ENCODE measurements around the gene ABCG1.

ABCG1 gene

DNA sequence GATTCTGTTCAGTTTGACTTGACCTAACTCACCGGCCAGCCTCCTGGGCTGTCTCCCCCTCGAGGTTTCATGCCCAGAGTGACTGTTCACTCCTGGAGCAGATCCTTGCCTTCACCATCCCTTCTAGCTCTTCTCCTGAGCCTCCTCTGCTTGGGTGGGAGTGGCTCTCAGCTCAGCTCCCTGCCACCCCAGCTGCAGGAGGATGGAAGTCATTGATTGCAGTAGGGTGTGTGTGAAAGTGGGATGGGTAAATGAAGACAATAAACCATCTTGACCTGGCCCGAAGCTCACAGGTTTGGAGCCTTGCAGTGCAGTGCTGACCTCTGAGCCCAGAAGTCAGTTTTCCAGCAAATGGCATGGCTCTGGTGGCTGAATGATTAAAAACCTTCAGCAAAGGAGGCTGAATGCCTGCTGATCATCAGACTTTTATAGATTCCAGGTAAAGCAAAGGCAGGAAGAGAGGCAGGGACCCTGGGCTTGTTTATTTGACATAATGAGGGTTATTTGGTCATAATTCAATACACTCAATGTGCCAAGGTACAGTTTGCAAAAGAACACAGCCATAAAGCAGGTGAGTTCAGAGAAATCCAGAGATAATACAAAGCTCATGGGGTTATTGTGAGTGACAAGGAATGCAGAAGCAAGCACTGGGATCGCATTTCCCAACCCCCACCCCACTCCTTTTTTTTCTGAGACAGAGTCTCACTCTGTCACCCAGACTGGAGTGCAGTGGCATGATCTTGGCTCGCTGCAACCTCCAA is 113.8 kb downstream of the ABCG1 start:
- DNase-seq = no peak

DNA sequence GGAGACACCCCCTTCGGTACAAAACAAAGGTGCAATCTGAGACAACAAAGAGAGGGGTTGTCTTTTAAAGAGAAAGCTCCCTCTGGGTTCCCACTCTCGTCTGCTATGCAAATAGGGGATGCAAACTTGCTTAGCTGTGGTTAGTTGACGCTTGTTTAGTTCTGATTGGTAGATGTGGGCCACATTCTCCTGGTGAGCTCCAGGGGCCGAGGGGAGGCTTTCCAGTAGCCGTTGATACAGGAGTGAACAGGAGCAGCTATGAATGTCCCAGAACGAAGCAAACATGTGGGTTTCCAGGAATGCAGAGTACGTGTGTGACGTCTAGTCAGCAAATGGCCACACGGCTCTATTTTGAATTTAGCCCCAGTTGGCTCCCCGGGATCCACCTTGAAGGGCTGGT is 117.1 kb downstream of the ABCG1 start:
- no peak for DNase-seq

GRCh38 chr21:42337276-42337675 is 118.3 kb downstream of the ABCG1 start:
- no peak for DNase-seq

- no peak for DNase-seq
These were observed 119.1 kb downstream of the ABCG1 start for GRCh38 chr21:42337830-42338728.

DNA sequence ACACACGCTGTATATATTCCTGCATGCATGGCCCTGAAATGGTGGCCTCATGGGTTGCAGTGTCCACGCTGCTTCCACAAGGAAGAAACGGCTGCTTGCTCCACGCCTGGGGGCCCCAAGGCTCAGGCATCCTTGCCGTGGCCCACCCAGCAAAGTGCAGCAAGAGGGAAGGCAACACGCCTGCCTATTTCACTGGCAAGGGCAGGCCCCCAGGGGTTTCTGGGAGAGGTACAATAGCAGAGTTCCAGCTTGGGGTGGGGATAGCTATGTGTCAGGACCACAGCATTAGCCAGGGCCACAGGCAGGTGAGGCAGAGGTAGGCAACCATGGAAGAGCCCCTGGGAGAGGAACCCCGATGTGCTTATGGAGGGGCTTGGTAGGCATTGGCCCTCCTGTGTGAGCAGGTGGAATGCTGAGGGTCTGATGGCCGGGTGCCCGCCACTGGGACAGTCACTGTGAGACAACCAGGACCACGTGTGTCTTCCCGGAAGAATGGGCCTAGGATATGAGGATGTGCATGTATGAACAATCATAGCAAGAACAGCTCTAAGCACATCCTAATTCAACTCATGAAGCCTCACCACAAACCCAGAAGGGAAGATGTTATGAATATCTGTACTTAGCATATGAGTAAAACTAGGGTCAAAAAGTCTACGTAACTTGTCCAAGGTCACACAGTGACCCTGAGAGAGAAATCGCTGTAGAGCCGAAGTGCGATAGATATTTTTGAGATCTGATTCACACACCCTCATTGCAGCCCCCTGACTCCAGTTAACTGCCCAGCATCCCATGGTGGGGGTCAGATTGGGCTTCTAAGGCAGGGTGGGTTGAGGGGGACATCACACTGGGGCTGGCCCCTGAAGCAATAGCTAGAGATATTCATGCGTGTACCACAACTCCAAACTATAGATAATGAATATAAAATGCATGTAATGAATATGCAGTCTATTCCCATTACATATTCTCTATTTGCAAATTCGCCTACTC is 120.1 kb downstream of the ABCG1 start:
- DNase-seq = no peak

DNA sequence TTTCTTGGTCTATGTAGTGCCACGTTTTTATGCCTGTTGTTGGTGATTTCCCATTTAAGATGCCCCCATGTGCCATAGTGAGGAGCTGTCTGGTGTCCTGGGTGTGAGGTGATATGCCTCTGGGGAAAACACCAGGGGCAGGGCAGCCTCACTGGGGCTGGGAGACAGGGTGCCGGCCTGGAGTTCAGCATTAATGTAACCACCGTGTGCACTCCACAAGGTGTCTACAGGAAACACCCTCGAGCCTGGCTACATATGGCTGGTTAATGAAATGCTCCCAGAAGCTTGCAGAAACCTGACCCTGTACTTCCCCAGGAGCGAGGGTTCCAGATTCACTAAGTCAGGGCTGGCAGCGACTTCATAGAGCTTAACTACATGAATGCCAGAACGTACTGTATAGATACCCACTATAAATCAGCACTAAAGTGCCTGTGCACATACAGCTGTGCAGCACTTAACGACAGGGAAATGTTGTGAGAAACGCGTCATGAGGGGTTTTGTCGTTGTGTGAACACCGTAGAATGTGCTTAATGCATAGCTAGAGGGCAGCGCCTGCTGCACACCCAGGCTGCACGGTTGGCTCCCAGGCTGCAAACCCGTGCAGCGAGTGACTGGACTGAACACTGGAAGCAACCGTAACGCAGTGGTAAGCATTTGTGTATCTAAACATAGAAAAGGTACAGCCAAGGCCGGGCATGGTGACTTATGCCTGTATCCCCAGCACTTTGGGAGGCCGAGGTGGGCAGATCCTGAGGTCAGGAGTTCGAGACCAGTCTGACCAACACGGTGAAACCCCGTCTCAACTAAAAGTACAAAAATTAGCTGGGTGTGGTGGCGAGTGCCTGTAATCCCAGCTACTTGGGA is 121.5 kb downstream of the ABCG1 start:
- no peak for DNase-seq

GRCh38 chr21:42341776-42342542 is 123.0 kb downstream of the ABCG1 start:
- DNase-seq = no peak

DNA sequence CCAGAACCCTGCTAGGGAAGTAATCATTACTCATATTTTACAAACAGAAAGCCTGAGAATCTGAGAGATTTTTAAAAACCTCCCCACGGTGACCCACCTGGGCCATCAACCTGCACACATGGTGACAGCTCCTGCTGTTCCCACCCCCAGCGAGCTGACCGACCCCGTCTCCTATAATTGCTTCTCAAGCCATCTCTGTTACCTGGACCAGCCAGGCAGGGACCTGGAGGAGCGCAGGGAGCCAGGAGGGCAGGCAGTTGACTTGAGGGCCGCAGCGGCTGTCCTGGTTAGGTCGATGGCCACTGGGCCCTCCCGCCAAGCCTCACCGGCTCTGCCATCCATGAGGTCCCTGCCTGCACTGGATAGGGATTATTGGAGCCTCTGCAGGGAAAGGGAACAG is 124.2 kb downstream of the ABCG1 start:
- DNase-seq = no peak

DNA sequence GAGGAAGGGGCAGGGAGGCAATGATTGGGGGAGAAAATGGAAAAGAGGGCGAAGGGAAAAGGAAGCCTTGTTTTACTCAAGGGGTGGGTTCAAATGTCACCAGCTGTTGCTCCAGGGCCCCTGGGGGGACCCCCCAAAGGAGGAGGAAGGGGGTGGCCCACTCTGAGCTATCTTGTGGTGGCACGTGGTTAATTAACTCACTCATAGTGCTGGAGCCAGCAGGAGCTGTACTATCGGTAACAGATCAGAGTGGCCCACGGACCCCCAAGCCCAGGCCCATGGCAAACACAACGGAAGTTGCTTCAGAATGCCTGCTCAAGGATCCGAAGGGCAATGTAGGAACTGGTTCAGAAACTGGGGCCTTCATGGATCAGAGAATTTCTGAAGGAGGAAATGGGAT is 124.6 kb downstream of the ABCG1 start:
- no peak for DNase-seq

DNA sequence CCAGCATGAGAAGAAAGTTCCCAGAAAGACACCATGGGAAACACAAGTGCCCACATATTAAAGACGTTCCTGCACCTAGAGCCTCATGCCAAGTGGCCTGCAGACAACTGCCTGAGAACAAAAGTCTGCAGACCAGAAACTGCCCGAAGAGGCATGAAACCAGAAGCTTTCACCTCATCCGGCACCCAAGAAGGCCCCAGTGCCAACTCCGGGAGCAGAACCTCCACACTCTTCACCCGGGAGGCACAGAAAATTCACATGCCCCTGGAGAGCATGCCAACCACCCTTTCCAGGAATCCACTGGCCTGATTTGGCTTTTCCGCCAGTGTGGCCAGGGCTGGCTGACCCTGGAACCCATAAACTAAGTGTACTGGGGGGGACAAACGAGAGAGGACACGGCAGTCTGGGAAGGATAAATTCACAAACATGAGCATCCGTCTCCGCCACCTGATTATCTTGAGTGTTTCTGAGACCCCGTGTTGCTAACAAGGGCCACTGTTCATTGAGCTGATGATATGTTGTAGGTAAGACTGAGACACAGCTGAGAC is 125.1 kb downstream of the ABCG1 start:
- no peak for DNase-seq

DNA sequence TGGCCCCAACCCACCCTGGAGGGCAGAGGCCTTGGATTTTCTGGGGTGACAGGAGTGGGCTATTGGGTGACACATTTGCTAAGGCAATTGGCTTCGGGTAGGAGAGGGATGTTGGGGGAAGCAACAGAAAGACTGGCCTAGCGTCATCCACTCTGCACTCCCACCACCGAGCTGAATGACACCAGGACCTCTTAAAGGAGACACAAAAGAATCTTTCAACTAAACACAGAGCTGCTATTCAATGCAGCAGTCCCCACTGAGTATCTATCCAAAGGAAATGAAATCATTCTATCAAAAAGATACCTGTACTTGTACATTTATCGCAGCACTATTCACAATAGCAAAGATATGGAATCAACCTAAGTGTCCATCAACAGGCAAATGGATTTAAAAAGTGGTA is 125.7 kb downstream of the ABCG1 start:
- DNase-seq = no peak

- no peak for DNase-seq
These were observed 127.5 kb downstream of the ABCG1 start for GRCh38 chr21:42346441-42346840.

All from amniotic stem cell (primary cell).